Calu3 (cell line): Measurements from ENCODE around the gene ARTN. TPM values are rescaled to one million over a fixed set of nuclear protein-coding genes. Genes with fewer than 3 reads are reported as not detected.

Experiments
- BruUV-seq: library from RNA; stranded (reverse); fragments of 400-500 nt; replicated peaks from 2 replicates; lab custom pipeline; 2021; lab: Mats Ljungman, UMichigan
- CTCF ChIA-PET: fragments of 300-600 bp; sonication (Branson Sonifier 250); formaldehyde crosslinking; loops from one replicate; lab custom pipeline; 2022; ENCODE audit warnings: antibody characterized with exemption; lab: Charles Lee
- DNase-seq: peaks from one replicate; pipeline ENCODE4 v3.0.0; 2022
- H3K27ac Mint-ChIP-seq: one replicate; pipeline ENCODE4 v1.8.0; 2022; ENCODE audit warnings: mixed read lengths; ENCODE audit not compliant: unreplicated experiment
- H3K27me3 Mint-ChIP-seq: one replicate; pipeline ENCODE4 v1.8.0; 2022; ENCODE audit warnings: mixed read lengths; ENCODE audit not compliant: unreplicated experiment
- H3K36me3 Mint-ChIP-seq: one replicate; pipeline ENCODE4 v1.8.0; 2022; ENCODE audit warnings: mild to moderate bottlenecking, moderate library complexity, mixed read lengths; ENCODE audit not compliant: insufficient read depth, unreplicated experiment
- H3K4me1 Mint-ChIP-seq: one replicate; pipeline ENCODE4 v1.8.0; 2022; ENCODE audit warnings: mild to moderate bottlenecking, low read depth, mixed read lengths; ENCODE audit not compliant: unreplicated experiment
- H3K4me3 Mint-ChIP-seq: one replicate; pipeline ENCODE4 v1.8.0; 2022; ENCODE audit warnings: mild to moderate bottlenecking, low read depth, moderate library complexity, mixed read lengths; ENCODE audit not compliant: unreplicated experiment
- H3K9me3 Mint-ChIP-seq: one replicate; pipeline ENCODE4 v1.8.0; 2022; ENCODE audit warnings: low read depth, mixed read lengths; ENCODE audit not compliant: unreplicated experiment
- intact Hi-C: fragments of 100-400 bp; cut with micrococcal nuclease; formaldehyde crosslinking; loops from one replicate; pipeline ENCODE4 v1.10.0; 2022; ENCODE audit not compliant: unreplicated experiment
- total RNA-seq: library from RNA; stranded (reverse); gene quantifications from 2 replicates; pipeline ENCODE4 v1.2.3, GENCODE V29; 2022
- TF ChIP-seq, protein P1 (sequence below): fragments of 200-600 bp; IDR thresholded peaks from one replicate; pipeline ENCODE4 v1.8.0; 2022; ENCODE audit warnings: antibody characterized with exemption; ENCODE audit not compliant: unreplicated experiment

Gene ARTN
- total RNA-seq, 1 experiment from 2014 or later: 1.4 TPM

DNA sequence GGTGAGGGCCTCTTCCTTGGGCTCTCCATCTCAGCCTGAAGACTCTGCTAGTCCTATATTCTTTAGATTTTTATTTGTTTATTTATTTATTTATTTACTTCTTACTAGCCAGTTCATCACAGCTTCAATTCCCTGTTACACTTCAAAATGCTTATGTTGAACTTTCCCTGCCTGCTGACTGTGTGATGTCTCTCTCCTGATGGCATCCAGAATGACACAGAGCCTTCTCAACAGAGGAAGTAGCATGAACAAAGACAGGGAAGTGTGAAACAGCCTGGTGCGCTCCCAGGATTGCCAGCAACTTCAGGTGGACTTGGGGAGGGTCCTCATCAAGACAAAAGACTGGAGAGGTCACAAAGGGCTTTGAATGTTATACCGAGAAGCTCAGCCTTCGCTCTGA is 8.8 kb downstream of the ARTN start:
- Mint-ChIP-seq H3K36me3 (peaks cover 23% of the 10 kb centered on the region), H3K27ac (no peak overlapping the region), H3K27me3 (peaks cover 13% of the 10 kb centered on the region), H3K4me1 (peaks cover 9% of the 10 kb centered on the region), H3K9me3 (no peaks in the 10 kb centered on the region), H3K4me3 (no peak overlapping the region)
- CTCF ChIA-PET: no interaction called here
- no TSS peak for BruUV-seq
- TF ChIP-seq, protein P1, sequence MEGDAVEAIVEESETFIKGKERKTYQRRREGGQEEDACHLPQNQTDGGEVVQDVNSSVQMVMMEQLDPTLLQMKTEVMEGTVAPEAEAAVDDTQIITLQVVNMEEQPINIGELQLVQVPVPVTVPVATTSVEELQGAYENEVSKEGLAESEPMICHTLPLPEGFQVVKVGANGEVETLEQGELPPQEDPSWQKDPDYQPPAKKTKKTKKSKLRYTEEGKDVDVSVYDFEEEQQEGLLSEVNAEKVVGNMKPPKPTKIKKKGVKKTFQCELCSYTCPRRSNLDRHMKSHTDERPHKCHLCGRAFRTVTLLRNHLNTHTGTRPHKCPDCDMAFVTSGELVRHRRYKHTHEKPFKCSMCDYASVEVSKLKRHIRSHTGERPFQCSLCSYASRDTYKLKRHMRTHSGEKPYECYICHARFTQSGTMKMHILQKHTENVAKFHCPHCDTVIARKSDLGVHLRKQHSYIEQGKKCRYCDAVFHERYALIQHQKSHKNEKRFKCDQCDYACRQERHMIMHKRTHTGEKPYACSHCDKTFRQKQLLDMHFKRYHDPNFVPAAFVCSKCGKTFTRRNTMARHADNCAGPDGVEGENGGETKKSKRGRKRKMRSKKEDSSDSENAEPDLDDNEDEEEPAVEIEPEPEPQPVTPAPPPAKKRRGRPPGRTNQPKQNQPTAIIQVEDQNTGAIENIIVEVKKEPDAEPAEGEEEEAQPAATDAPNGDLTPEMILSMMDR: no peak
- no peak for DNase-seq
- intact Hi-C loops: no loop called here

DNA sequence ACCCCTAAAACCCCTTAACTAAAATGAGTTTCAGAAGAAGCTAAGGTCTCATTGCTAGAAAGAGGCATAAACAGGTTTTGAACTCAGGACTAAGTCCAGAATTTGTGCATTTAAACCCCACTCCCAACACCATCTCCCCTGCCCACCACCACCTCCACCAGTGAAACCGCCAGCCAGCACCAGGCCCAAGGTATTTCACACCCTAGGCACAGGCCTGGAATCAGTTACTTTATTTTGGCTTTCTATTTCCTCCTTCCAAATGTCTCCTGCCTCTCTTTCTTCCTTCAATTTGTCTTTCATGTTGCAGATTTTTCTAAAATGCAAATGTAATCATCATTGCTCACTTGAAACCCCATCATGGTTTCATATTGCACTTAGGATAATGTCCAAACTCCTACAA is 11.3 kb downstream of the ARTN start:
- Mint-ChIP-seq H3K4me3 (no peak overlapping the region), H3K36me3 (peaks cover 24% of the 10 kb centered on the region), H3K27ac (no peak overlapping the region), H3K9me3 (no peaks in the 10 kb centered on the region), H3K4me1 (peaks cover 9% of the 10 kb centered on the region), H3K27me3 (peaks cover 5% of the 10 kb centered on the region)
- TSS peak; percentile 29 for BruUV-seq
- TF ChIP-seq, protein P1: no peak
- CTCF ChIA-PET: interaction anchor here (1.8 kb wide), 1 partner anchor 10 kb away, joined by 14 read pairs; the partner anchor contains the start of gene ARTN
- intact Hi-C loops: no loop called here
- no peak for DNase-seq

DNA sequence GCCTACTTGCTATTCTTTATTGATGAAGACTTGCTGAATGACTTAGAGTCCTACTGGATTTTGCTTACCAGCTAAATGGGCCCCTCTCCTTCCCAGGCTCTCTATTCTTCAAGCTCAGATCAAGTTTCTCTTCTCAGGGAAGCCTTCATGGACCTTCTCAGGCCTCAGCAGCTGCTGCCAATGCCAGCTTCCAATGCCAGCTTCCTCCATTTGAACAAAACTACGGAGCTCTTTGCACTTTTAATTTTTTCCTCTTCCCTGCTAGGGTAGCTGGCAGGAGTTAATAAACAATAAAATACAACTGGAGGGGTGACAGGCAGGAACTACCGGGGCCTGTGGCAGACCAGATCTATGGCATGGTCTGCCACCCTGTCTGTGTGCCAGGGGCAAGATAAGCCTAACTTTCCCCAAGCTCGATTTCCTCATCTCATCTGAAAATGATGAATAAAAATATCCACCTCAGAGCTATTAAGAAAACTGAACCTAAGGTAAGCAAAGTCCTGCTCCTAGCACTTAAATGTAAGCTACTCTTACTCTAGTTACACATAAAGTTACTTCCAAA is 12.2 kb downstream of the ARTN start:
- DNase-seq: no peak
- Mint-ChIP-seq H3K27me3 (no peaks in the 10 kb centered on the region), H3K4me1 (peaks cover 17% of the 10 kb centered on the region), H3K4me3 (peak overlapping the region; percentile 98), H3K36me3 (peaks cover 20% of the 10 kb centered on the region), H3K27ac (peak overlapping the region; percentile 86), H3K9me3 (no peaks in the 10 kb centered on the region)
- CTCF ChIA-PET: interaction anchor here (0.8 to 1.8 kb wide), 4 partner anchors 9 to 182 kb away, joined by 3 to 14 read pairs (median 4); partner anchors contain the start of genes ARTN and DPH2
- TF ChIP-seq, protein P1: no peak
- TSS peak; percentile 57 for BruUV-seq
- intact Hi-C loops: no loop called here

DNA sequence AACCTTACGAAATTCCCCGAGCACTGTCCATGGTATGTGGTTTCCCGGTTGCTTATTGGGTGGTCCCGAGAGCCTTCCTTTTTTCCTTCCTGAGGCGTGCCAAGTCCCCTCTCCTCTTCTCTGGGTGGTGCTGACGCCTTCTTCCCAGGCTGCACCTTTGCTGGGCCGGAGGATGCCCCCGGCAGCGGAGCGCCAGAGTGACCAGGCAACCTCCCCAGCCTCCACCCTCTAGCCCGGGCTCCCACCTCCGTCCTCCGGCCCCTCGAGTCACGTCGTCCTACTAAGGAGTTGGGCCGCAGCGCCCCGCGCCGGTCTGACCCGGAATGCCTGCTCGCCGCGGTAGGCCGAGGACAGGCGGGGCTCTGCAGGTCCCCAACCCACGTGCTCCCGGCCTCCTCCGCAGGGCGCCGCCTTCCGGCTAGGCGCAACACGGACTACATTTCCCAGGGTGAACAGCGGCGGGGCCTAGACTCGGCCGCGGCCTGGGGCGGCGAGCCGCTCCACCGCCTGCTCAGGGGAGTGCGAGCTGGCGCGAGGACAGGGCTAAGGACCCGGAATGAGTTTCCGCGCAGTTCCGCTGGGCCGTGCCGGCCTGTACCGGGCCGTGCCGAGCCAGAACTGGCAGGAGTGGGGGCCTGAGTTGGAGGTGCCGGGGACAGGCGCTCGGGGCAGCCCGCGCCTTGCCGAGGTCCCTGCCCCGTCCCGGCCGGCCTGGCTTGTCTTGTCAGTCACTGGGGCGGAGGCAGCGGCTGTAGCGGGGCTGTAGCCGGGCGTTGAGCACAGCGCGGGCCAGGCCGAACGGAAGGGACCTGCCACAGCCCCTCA is 12.8 kb downstream of the ARTN start, which contains the start of gene IPO13:
IPO13 (plus strand) TSS at position 715 of the 825 bp plus-strand sequence. CDS start 651 bp downstream, outside the sequence.
- Mint-ChIP-seq H3K4me1 (peaks cover 17% of the 10 kb centered on the region), H3K27ac (peak within 1 kb of the TSS; percentile 86), H3K4me3 (peak within 1 kb of the TSS; percentile 98), H3K9me3 (no peaks in the 10 kb centered on the region), H3K36me3 (peaks cover 20% of the 10 kb centered on the region), H3K27me3 (no peaks in the 10 kb centered on the region)
- TF ChIP-seq, protein P1: peak; percentile 67
- BruUV-seq: no TSS peak
- peak; percentile 97 for DNase-seq
- intact Hi-C loops: no loop called here
- CTCF ChIA-PET: interaction anchor here (0.6 to 1.8 kb wide), 7 partner anchors 10 to 183 kb away, joined by 3 to 14 read pairs (median 3); partner anchors contain the start of genes ARTN and DPH2
